ENCODE results near the gene LGALS3BP. TPM values are rescaled to one million over a fixed set of nuclear protein-coding genes. Genes with fewer than 3 reads are reported as not detected.

LGALS3BP gene
- total RNA-seq, 1 donor from 2014 or later = 24.3 TPM

DNA sequence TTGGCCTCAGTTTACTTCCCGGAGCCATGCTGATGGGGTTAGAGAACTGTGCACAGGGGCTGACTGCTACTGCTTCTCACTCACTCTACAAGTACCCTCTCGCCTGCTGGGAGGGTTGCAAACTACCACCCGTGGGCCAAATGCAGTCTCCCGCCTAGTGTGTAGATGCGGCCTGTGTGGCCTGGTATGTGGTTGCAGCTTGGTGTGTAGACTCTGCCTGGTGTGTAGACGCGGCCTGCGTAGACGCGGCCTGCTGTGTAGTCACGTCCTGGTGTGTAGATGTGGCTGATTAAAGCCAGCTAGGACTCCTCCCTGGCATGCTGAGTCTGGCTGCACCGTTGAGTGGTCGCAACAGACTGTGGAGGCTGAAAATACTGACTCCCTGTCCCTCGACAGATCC is 22.6 kb upstream of the LGALS3BP start:
- Mint-ChIP-seq H3K4me3 (no peak overlapping the region), H3K4me1 (peaks cover 5% of the 10 kb centered on the region)

DNA sequence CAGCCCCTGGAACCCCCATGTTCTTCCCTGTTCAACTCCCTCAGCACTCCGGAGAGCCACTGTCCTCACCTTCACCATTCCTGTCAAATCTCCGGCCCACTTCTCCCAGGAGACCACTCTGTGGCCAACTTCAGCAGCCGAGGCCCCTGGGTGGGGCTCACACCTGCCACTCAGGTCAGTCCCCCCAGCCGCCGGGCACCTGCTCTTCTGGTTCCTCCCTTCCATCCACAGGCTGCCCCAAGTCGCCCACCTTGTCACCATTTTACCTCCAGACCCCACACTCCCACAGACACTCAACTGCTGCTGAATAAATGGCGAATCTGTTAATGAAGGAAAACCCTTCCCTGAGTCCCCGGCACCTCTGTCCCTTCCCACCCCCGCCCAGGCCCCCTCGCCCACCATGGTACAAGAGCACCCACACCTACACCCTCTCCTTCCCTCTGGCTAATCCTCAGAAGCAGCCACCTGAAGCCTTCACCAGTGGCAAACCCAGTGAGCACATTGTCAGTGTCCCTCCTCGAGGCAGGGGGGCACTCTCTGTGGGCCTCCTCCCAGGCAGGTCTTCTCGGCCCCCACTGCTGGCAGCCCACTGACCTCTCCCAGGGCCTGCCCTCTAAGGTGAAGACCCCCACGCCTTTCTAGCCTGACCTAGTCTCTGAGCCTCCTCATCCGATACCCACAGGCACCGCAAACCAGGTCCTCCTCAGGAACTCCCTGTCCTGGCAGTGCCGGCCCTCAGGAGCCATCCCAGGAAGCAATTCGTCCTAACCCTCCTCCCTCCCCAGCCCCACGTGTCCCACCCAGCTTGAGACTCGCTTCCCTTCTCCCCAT is 21.7 kb upstream of the LGALS3BP start:
- Mint-ChIP-seq H3K27ac (ENCODE audit: unreplicated experiment) (no peak overlapping the region), H3K36me3 (ENCODE audit: low read depth) (no peaks in the 10 kb centered on the region), H3K4me1 (no peaks in the 10 kb centered on the region), H3K27me3 (ENCODE audit: low read depth) (no peaks in the 10 kb centered on the region), H3K4me3 (no peak overlapping the region), H3K9me3 (no peaks in the 10 kb centered on the region)
- DNase-seq (ENCODE audit: low read depth, low spot score) = no peak
- TF ChIP-seq, protein P1, sequence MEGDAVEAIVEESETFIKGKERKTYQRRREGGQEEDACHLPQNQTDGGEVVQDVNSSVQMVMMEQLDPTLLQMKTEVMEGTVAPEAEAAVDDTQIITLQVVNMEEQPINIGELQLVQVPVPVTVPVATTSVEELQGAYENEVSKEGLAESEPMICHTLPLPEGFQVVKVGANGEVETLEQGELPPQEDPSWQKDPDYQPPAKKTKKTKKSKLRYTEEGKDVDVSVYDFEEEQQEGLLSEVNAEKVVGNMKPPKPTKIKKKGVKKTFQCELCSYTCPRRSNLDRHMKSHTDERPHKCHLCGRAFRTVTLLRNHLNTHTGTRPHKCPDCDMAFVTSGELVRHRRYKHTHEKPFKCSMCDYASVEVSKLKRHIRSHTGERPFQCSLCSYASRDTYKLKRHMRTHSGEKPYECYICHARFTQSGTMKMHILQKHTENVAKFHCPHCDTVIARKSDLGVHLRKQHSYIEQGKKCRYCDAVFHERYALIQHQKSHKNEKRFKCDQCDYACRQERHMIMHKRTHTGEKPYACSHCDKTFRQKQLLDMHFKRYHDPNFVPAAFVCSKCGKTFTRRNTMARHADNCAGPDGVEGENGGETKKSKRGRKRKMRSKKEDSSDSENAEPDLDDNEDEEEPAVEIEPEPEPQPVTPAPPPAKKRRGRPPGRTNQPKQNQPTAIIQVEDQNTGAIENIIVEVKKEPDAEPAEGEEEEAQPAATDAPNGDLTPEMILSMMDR (conservative IDR thresholded peaks at IDR 0.05) = no peak

More for the DNA sequence above, 22.6 kb upstream of the LGALS3BP start:
- no peaks in the 10 kb centered on the region for H3K36me3 Mint-ChIP-seq (ENCODE audit: low read depth)
- no peak for DNase-seq (ENCODE audit: low read depth, low spot score)
- no peaks in the 10 kb centered on the region for H3K9me3 Mint-ChIP-seq
- no peak overlapping the region for H3K27ac Mint-ChIP-seq (ENCODE audit: unreplicated experiment)
- TF ChIP-seq, protein P1 (conservative IDR thresholded peaks at IDR 0.05) = no peak
- H3K27me3 Mint-ChIP-seq (ENCODE audit: low read depth) = no peaks in the 10 kb centered on the region

DNA sequence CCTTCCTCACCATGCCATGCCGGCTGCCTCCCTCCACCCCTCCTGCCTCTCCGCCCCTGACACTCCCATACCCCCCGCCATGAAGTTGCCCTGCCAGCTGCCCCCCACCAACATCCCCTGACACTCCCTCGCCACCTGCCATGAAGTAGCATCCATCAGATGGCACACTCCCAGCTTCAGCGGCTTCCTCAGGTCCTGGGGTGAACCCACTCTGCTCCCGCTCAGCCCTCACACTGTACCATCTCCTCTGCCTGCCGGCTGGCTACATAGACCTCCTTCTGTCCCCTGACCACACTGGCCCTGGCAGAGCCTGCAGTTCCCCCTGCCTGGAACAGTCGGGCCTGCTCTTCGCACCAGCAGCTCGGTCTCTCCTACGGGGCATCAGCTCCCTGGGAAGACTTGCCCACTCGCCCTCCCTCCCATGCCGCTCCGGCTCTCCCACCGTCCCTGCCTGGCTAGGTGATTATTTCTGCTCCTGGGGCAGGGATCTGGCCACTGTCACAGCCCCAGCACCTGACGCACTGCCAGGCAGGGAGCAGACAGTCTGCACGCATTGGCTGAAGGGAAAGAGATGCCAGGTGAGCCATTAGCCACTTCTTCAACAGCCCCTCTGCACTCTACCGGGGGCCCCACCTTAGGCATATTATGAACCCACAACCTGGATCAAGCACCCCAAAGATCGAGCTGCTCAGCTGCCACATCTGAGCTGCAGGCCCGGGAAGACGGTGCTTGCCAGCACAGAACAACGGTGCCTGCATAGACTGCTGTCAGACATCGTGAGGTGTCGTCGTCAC is 20.9 kb upstream of the LGALS3BP start:
- no peak for DNase-seq (ENCODE audit: low read depth, low spot score)
- H3K9me3 Mint-ChIP-seq = no peaks in the 10 kb centered on the region
- no peaks in the 10 kb centered on the region for H3K4me1 Mint-ChIP-seq
- H3K36me3 Mint-ChIP-seq (ENCODE audit: low read depth) = no peaks in the 10 kb centered on the region
- TF ChIP-seq, protein P1 (conservative IDR thresholded peaks at IDR 0.05) = no peak
- peak overlapping the region; percentile 71 for H3K27ac Mint-ChIP-seq (ENCODE audit: unreplicated experiment)
- H3K4me3 Mint-ChIP-seq = no peak overlapping the region
- H3K27me3 Mint-ChIP-seq (ENCODE audit: low read depth) = no peaks in the 10 kb centered on the region

DNA sequence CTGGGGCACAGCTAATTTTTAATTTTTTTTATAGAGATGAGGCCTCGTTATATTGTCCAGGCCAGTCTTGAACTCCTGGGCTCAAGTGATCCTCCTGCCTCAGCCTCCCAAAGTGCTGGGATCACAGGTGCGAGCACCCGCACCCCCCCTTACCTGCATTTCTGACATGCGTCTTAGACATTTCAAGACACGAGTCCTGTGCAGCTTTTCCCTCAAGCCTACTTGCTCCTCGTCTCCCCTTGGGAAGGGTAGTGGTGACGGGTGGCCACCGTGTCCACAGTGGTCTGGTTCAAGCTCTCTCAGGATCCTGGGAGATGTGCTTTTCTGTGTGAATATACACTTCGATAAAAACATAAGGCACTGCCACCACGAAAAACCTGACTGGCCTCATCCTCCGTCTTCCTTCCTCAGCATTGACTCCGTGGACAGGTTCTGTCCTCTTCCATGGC is 20.2 kb upstream of the LGALS3BP start:
- no peaks in the 10 kb centered on the region for H3K27me3 Mint-ChIP-seq (ENCODE audit: low read depth)
- no peak overlapping the region for H3K4me3 Mint-ChIP-seq
- TF ChIP-seq, protein P1 (conservative IDR thresholded peaks at IDR 0.05) = no peak
- no peaks in the 10 kb centered on the region for H3K9me3 Mint-ChIP-seq
- H3K27ac Mint-ChIP-seq (ENCODE audit: unreplicated experiment) = no peak overlapping the region
- H3K36me3 Mint-ChIP-seq (ENCODE audit: low read depth) = no peaks in the 10 kb centered on the region
- H3K4me1 Mint-ChIP-seq = no peaks in the 10 kb centered on the region
- DNase-seq (ENCODE audit: low read depth, low spot score) = no peak

DNA sequence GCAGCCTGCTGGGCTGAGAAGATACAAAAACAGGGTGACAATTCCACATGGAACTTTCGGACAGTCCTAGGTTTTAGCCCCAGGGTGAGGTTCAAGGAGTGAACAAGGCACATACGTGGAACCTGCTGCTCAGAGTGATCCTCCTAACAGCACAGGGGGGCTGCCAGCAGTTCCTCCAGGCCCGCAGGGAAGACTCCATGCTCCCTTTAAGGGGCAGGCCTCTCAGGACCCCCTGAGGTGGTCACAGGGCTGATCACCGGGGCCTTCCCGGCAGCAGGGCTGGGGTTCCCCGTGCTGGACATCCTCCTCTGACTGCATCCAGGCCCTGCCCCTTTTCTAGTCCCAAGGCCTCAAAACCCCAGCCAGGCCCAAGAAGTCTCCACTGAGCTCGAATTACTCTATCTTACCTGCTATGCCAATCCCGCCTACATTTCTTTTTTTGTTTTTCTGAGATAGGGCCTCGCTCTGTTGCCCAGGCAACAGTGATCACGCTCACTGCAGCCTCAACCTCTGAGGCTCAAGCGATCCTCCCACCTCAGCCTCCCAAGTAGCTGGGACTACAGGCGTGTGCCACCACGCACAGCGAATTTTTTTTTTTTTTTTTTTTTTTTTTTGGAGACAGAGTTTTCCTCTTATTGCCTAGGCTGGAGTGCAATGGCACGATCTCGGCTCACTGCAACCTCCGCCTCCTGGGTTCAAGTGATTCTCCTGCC is 19.5 kb upstream of the LGALS3BP start:
- Mint-ChIP-seq H3K36me3 (ENCODE audit: low read depth) (no peaks in the 10 kb centered on the region), H3K27ac (ENCODE audit: unreplicated experiment) (no peak overlapping the region), H3K27me3 (ENCODE audit: low read depth) (no peaks in the 10 kb centered on the region), H3K4me3 (no peak overlapping the region), H3K4me1 (no peaks in the 10 kb centered on the region), H3K9me3 (no peaks in the 10 kb centered on the region)
- DNase-seq (ENCODE audit: low read depth, low spot score) = no peak
- TF ChIP-seq, protein P1 (conservative IDR thresholded peaks at IDR 0.05) = no peak
